Nephron (organoid): ENCODE results near the gene ATXN7L1.
A peak's percentile ranks its signal among the peaks of the same experiment; 100 is the strongest.
"Not testable (repeated sequence)": the region's sequence is repeated elsewhere in the genome, so short reads cannot be mapped to it uniquely, and the experiment has no call there.

Experiments
- H3K27ac Mint-ChIP-seq, 3 experiments: 2 replicates each; pipeline ENCODE4 v1.8.0; 2020; ENCODE audit warnings: mixed read lengths in 3 of 3, mild to moderate bottlenecking in 2 of 3, moderate library complexity in 1 of 3
- H3K27me3 Mint-ChIP-seq: 2 replicates; pipeline ENCODE4 v1.8.0; 2021; ENCODE audit warnings: low read depth, mild to moderate bottlenecking, moderate library complexity, mixed read lengths
- H3K36me3 Mint-ChIP-seq: 2 replicates; pipeline ENCODE4 v1.8.0; 2020; ENCODE audit warnings: low read depth, mixed read lengths
- H3K4me1 Mint-ChIP-seq: 2 replicates; pipeline ENCODE4 v1.8.0; 2020; ENCODE audit warnings: mixed read lengths
- H3K4me3 Mint-ChIP-seq, 3 experiments: 2 replicates each; pipeline ENCODE4 v1.8.0; 2020; ENCODE audit warnings: mild to moderate bottlenecking in 3 of 3, mixed read lengths in 3 of 3, moderate library complexity in 2 of 3
- H3K9me3 Mint-ChIP-seq: 2 replicates; pipeline ENCODE4 v1.8.0; 2020; ENCODE audit warnings: mixed read lengths
- CTCF ChIP-seq, 3 experiments: fragments of 200-600 bp; sonication (generic); IDR thresholded peaks; one replicate each; pipeline ENCODE4 v1.5.0; 2021; ENCODE audit warnings: antibody characterized with exemption in 3 of 3; ENCODE audit not compliant: unreplicated experiment in 3 of 3

The ATXN7L1 gene

GRCh38 chr7:105697753-105698152, 178.6 kb downstream of the ATXN7L1 start:
- TF ChIP-seq CTCF (IDR thresholded peaks at IDR 0.05; ENCODE audit: unreplicated experiment in 3 of 3) = no peak
- Mint-ChIP-seq H3K27me3 (peaks cover 9% of the 10 kb centered on the region), H3K4me3 (no peak overlapping the region), H3K27ac (no peak overlapping the region), H3K9me3 (peaks cover 2% of the 10 kb centered on the region), H3K36me3 (peaks cover 29% of the 10 kb centered on the region), H3K4me1 (no peaks in the 10 kb centered on the region)

DNA sequence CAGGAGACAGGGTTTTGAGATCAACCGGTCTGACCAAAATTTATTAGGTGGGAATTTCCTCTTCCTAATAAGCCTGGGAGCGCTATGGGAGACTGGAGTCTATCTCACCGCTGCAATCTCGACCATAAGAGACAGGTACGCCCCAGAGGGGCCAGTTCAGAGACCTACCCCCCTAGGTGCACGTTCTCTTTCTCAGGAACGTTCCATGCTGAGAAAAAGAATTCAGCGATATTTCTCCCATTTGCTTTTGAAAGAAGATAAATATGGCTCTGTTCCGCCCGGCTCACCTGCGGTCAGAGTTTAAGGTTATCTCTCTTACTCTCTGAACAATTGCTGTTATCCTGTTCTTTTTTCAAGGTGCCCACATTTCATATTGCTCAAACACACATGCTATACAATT, 179.2 kb downstream of the ATXN7L1 start:
- H3K27me3 Mint-ChIP-seq, H3K4me3 Mint-ChIP-seq, H3K9me3 Mint-ChIP-seq, H3K4me1 Mint-ChIP-seq, H3K27ac Mint-ChIP-seq: not testable (repeated sequence)
- peaks cover 26% of the 10 kb centered on the region for H3K36me3 Mint-ChIP-seq

DNA sequence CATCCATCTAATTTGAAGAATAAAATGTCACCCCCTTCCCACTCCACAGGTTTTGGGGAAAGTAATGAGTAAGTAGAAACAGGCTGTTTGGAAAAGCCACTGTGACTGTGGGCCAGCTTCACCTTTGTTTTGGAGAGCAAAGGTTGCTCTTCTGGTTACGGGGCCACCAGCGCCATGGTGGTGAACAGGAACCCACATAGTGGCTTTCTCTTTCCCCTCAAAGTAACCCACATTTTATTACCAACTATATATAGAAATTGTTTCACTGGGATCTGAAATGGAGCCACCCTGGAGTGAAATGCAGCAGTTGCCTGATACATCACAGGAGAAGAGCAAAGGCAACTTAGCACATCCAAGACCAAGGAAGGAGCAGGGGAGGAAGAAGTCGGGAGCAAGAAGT, 182.8 kb downstream of the ATXN7L1 start:
- Mint-ChIP-seq H3K36me3 (peaks cover 25% of the 10 kb centered on the region), H3K27ac (no peak overlapping the region), H3K27me3 (peaks cover 14% of the 10 kb centered on the region)

GRCh38 chr7:105691680-105692564, 184.5 kb downstream of the ATXN7L1 start:
- peaks cover 14% of the 10 kb centered on the region for H3K27me3 Mint-ChIP-seq
- peaks cover 2% of the 10 kb centered on the region for H3K9me3 Mint-ChIP-seq
- no peak for TF ChIP-seq CTCF (IDR thresholded peaks at IDR 0.05; ENCODE audit: unreplicated experiment in 3 of 3)
- peaks cover 19% of the 10 kb centered on the region for H3K36me3 Mint-ChIP-seq
- peaks cover 20% of the 10 kb centered on the region for H3K4me1 Mint-ChIP-seq
- H3K4me3 Mint-ChIP-seq = peak overlapping the region; percentile 77 to 83 (median 80)
- H3K27ac Mint-ChIP-seq = peak overlapping the region; percentile 12 to 70 (median 57)

More for the DNA sequence above, 182.8 kb downstream of the ATXN7L1 start:
- Mint-ChIP-seq H3K4me3 (no peak overlapping the region), H3K9me3 (peaks cover 2% of the 10 kb centered on the region), H3K4me1 (peaks cover 20% of the 10 kb centered on the region)
- no peak for TF ChIP-seq CTCF (IDR thresholded peaks at IDR 0.05; ENCODE audit: unreplicated experiment in 3 of 3)

DNA sequence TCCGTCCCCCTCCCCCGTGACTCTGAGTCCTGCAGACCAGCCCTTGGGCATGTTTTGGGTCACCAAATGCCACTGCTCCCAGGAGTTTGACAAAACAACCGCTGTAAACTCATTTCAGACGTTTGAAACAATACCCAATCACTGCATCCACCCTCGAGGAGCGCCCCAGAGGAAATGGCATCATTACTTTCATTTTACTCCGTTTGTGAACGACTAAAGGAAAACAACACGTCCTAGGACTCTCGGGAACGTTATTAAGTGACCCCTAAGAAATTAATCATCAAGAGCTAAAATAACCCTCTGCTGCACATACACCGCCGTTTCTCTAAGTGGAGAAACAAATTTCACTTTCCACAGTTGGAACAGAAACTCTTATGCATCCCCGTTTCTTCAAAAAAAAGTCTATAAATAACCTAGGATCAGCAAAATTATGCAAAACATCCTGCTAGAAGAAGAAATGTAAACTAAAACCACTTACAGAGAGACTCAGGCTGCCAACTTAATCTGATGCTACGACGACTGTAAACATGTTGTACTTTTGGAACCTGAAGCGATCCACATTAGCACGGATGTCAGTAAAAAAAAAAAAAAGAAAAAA, 185.2 kb downstream of the ATXN7L1 start:
- Mint-ChIP-seq H3K27ac (peak overlapping the region; percentile 12 to 70 (median 57)), H3K4me1 (peaks cover 20% of the 10 kb centered on the region), H3K36me3 (peaks cover 12% of the 10 kb centered on the region), H3K9me3 (peaks cover 2% of the 10 kb centered on the region), H3K27me3 (peaks cover 9% of the 10 kb centered on the region), H3K4me3 (peak overlapping the region; percentile 77 to 83 (median 80))
- TF ChIP-seq CTCF (IDR thresholded peaks at IDR 0.05; ENCODE audit: unreplicated experiment in 3 of 3) = no peak

GRCh38 chr7:105690325-105690945, 186.0 kb downstream of the ATXN7L1 start:
- H3K27ac Mint-ChIP-seq = peak overlapping the region in 1 of 3 experiments; percentile 57
- H3K4me1 Mint-ChIP-seq = peaks cover 20% of the 10 kb centered on the region
- peaks cover 9% of the 10 kb centered on the region for H3K27me3 Mint-ChIP-seq
- peaks cover 5% of the 10 kb centered on the region for H3K36me3 Mint-ChIP-seq
- H3K9me3 Mint-ChIP-seq = no peaks in the 10 kb centered on the region
- no peak for TF ChIP-seq CTCF (IDR thresholded peaks at IDR 0.05; ENCODE audit: unreplicated experiment in 3 of 3)
- peak overlapping the region in 1 of 3 experiments; percentile 23 for H3K4me3 Mint-ChIP-seq
